HEK293 (cell line): ENCODE results near the gene NCK1.

Experiments used
- ATF2 ChIP-seq: fragments of 450-650 bp; formaldehyde crosslinking; IDR thresholded peaks from 2 replicates; pipeline ENCODE4 v1.5.1; 2016; ENCODE audit warnings: missing biosample characterization, missing genetic modification characterization, low read depth
- BCL11A ChIP-seq: fragments of 450-650 bp; formaldehyde crosslinking; IDR thresholded peaks from 2 replicates; pipeline ENCODE4 v1.5.1; 2016; ENCODE audit warnings: low read depth, missing biosample characterization, missing genetic modification characterization
- CTCF ChIP-seq: fragments of 450-650 bp; formaldehyde crosslinking; IDR thresholded peaks from 2 replicates; pipeline ENCODE4 v1.5.1; 2016; ENCODE audit warnings: missing biosample characterization, missing genetic modification characterization
- EGR2 ChIP-seq: fragments of 450-650 bp; formaldehyde crosslinking; IDR thresholded peaks from 2 replicates; pipeline ENCODE4 v1.5.1; 2016; ENCODE audit warnings: low read depth, missing biosample characterization, missing genetic modification characterization
- ZBTB8A ChIP-seq: fragments of 450-650 bp; formaldehyde crosslinking; IDR thresholded peaks from 2 replicates; pipeline ENCODE4 v1.5.1; 2016; ENCODE audit warnings: missing biosample characterization, missing genetic modification characterization
- ZNF292 ChIP-seq: fragments of 450-650 bp; formaldehyde crosslinking; IDR thresholded peaks from 2 replicates; pipeline ENCODE4 v1.5.1; 2016; ENCODE audit warnings: low read depth, missing biosample characterization, missing genetic modification characterization, borderline replicate concordance

GRCh38 chr3:136835089-136835812, 26.8 kb upstream of the NCK1 start:
- TF ChIP-seq BCL11A (tag by site-specific recombination) (no peak), EGR2 (tag by site-specific recombination) (no peak), ATF2 (tag by site-specific recombination) (no peak), ZBTB8A (tag by site-specific recombination) (no peak), CTCF (no peak), ZNF292 (no peak)
